ENCODE results near the gene CASP8. TPM values are rescaled to one million over a fixed set of nuclear protein-coding genes. Genes with fewer than 3 reads are reported as not detected.

CASP8 gene
- 25.6 and 26.1 TPM in 2 replicates for total RNA-seq (2014; rRNA removed; shearing (Covaris generic))
- 19.2 and 22.2 TPM in 2 replicates for polyA plus RNA-seq (2015; cell fraction: cytosol; rRNA removed)
- 61.2 and 62.1 TPM in 2 replicates for polyA plus RNA-seq (2015; cell fraction: nucleus; rRNA removed)

- peak; percentile 73 for DNase-seq (ENCODE audit: low read depth)
Observed at GRCh38 chr2:201260302-201260800, at the start of gene CASP8. TSS of gene CASP8 (plus strand) at chr2:201260536. CDS start at chr2:201266487, 5,951 bp downstream.

GRCh38 chr2:201215963-201216362 is 44.4 kb upstream of the CASP8 start:
- no peak for DNase-seq (ENCODE audit: low read depth)

GRCh38 chr2:201216918-201217317 is 43.4 kb upstream of the CASP8 start:
- DNase-seq (ENCODE audit: low read depth) = no peak

- DNase-seq (ENCODE audit: low read depth) = peak; percentile 56
Observed at GRCh38 chr2:201218780-201219179, 41.6 kb upstream of the CASP8 start.

- no peak for DNase-seq (ENCODE audit: low read depth)
Observed at GRCh38 chr2:201219328-201220096, 40.8 kb upstream of the CASP8 start.

- no peak for DNase-seq (ENCODE audit: low read depth)
Observed at GRCh38 chr2:201220102-201220570, 40.2 kb upstream of the CASP8 start.

- no peak for DNase-seq (ENCODE audit: low read depth)
Observed at GRCh38 chr2:201223089-201224073, 37.0 kb upstream of the CASP8 start.

GRCh38 chr2:201228271-201228911 is 31.9 kb upstream of the CASP8 start:
- DNase-seq (ENCODE audit: low read depth) = no peak

GRCh38 chr2:201228912-201229290 is 31.4 kb upstream of the CASP8 start:
- DNase-seq (ENCODE audit: low read depth) = no peak

- DNase-seq (ENCODE audit: low read depth) = peak; percentile 91
Observed at GRCh38 chr2:201231781-201232466, 28.4 kb upstream of the CASP8 start.

- DNase-seq (ENCODE audit: low read depth) = no peak
Observed at GRCh38 chr2:201232467-201232815, 27.9 kb upstream of the CASP8 start.

- DNase-seq (ENCODE audit: low read depth) = peak; percentile 96
Observed at GRCh38 chr2:201233192-201233811, 27.0 kb upstream of the CASP8 start.

GRCh38 chr2:201233812-201234662 is 26.3 kb upstream of the CASP8 start:
- DNase-seq (ENCODE audit: low read depth) = no peak

- no peak for DNase-seq (ENCODE audit: low read depth)
Observed at GRCh38 chr2:201234663-201235135, 25.6 kb upstream of the CASP8 start.

GRCh38 chr2:201235860-201236811 is 24.2 kb upstream of the CASP8 start:
- peak; percentile 73 for DNase-seq (ENCODE audit: low read depth)

GRCh38 chr2:201237486-201238123 is 22.7 kb upstream of the CASP8 start:
- no peak for DNase-seq (ENCODE audit: low read depth)
